ENCODE data around the gene CAMK2A. TPM values are rescaled to one million over a fixed set of nuclear protein-coding genes. Genes with fewer than 3 reads are reported as not detected.
"Not testable (repeated sequence)": the region's sequence is repeated elsewhere in the genome, so short reads cannot be mapped to it uniquely, and the experiment has no call there.

CAMK2A gene
- total RNA-seq, 1 experiment from 2014 or later = not detected

GRCh38 chr5:150248946-150249345, 40.6 kb downstream of the CAMK2A start:
- H3K4me1 Mint-ChIP-seq (ENCODE audit: low read depth, unreplicated experiment) = no peaks in the 10 kb centered on the region
- no peak for DNase-seq
- intact Hi-C loops (cut with micrococcal nuclease; ENCODE audit: unreplicated experiment) = no loop called here
- TF ChIP-seq CTCF (IDR thresholded peaks at IDR 0.05; ENCODE audit: unreplicated experiment) = no peak
- H3K27ac Mint-ChIP-seq (ENCODE audit: unreplicated experiment) = no peak overlapping the region
- no peak overlapping the region for H3K4me3 Mint-ChIP-seq (ENCODE audit: low read depth, unreplicated experiment)
- peaks cover 73% of the 10 kb centered on the region for H3K27me3 Mint-ChIP-seq (ENCODE audit: unreplicated experiment)
- BruUV-seq (replicated peaks) = no TSS peak
- H3K9me3 Mint-ChIP-seq (ENCODE audit: low read depth, unreplicated experiment) = no peaks in the 10 kb centered on the region
- CTCF ChIA-PET = no interaction called here
- H3K36me3 Mint-ChIP-seq (ENCODE audit: insufficient read depth, unreplicated experiment) = no peaks in the 10 kb centered on the region

GRCh38 chr5:150248493-150248892, 41.1 kb downstream of the CAMK2A start:
- H3K27ac Mint-ChIP-seq (ENCODE audit: unreplicated experiment); H3K4me3 Mint-ChIP-seq (ENCODE audit: low read depth, unreplicated experiment); H3K36me3 Mint-ChIP-seq (ENCODE audit: insufficient read depth, unreplicated experiment); intact Hi-C loops (cut with micrococcal nuclease; ENCODE audit: unreplicated experiment); DNase-seq; H3K9me3 Mint-ChIP-seq (ENCODE audit: low read depth, unreplicated experiment); H3K4me1 Mint-ChIP-seq (ENCODE audit: low read depth, unreplicated experiment); BruUV-seq (replicated peaks): not testable (repeated sequence)
- CTCF ChIA-PET = interaction anchor here (0.9 kb wide), 1 partner anchor 34 kb away, joined by 4 read pairs; no protein-coding TSS in a partner anchor
- H3K27me3 Mint-ChIP-seq (ENCODE audit: unreplicated experiment) = peaks cover 73% of the 10 kb centered on the region

- CTCF ChIA-PET = interaction anchor here (0.6 to 1.3 kb wide), 3 partner anchors 10 to 33 kb away, joined by 3 to 4 read pairs (median 3); no protein-coding TSS in a partner anchor
Observed at GRCh38 chr5:150247726-150248125, 41.8 kb downstream of the CAMK2A start.

GRCh38 chr5:150246835-150247234, 42.7 kb downstream of the CAMK2A start:
- Mint-ChIP-seq H3K9me3 (ENCODE audit: low read depth, unreplicated experiment) (no peaks in the 10 kb centered on the region), H3K4me3 (ENCODE audit: low read depth, unreplicated experiment) (no peak overlapping the region), H3K27me3 (ENCODE audit: unreplicated experiment) (peaks cover 73% of the 10 kb centered on the region), H3K4me1 (ENCODE audit: low read depth, unreplicated experiment) (no peaks in the 10 kb centered on the region), H3K36me3 (ENCODE audit: insufficient read depth, unreplicated experiment) (no peaks in the 10 kb centered on the region), H3K27ac (ENCODE audit: unreplicated experiment) (no peak overlapping the region)
- no peak for TF ChIP-seq CTCF (IDR thresholded peaks at IDR 0.05; ENCODE audit: unreplicated experiment)
- no peak for DNase-seq
- CTCF ChIA-PET = interaction anchor here (1.3 kb wide), 1 partner anchor 20 kb away, joined by 3 read pairs; no protein-coding TSS in a partner anchor
- intact Hi-C loops (cut with micrococcal nuclease; ENCODE audit: unreplicated experiment) = no loop called here
- BruUV-seq (replicated peaks) = no TSS peak

More at GRCh38 chr5:150247726-150248125, 41.8 kb downstream of the CAMK2A start:
- Mint-ChIP-seq H3K9me3 (ENCODE audit: low read depth, unreplicated experiment) (no peaks in the 10 kb centered on the region), H3K36me3 (ENCODE audit: insufficient read depth, unreplicated experiment) (no peaks in the 10 kb centered on the region), H3K27me3 (ENCODE audit: unreplicated experiment) (peaks cover 73% of the 10 kb centered on the region), H3K27ac (ENCODE audit: unreplicated experiment) (no peak overlapping the region), H3K4me1 (ENCODE audit: low read depth, unreplicated experiment) (no peaks in the 10 kb centered on the region), H3K4me3 (ENCODE audit: low read depth, unreplicated experiment) (no peak overlapping the region)
- DNase-seq = no peak
- intact Hi-C loops (cut with micrococcal nuclease; ENCODE audit: unreplicated experiment) = no loop called here
- no peak for TF ChIP-seq CTCF (IDR thresholded peaks at IDR 0.05; ENCODE audit: unreplicated experiment)
- BruUV-seq (replicated peaks) = no TSS peak

- no peaks in the 10 kb centered on the region for H3K9me3 Mint-ChIP-seq (ENCODE audit: low read depth, unreplicated experiment)
- BruUV-seq (replicated peaks) = no TSS peak
- intact Hi-C loops (cut with micrococcal nuclease; ENCODE audit: unreplicated experiment) = no loop called here
- H3K27me3 Mint-ChIP-seq (ENCODE audit: unreplicated experiment) = peaks cover 73% of the 10 kb centered on the region
- no peaks in the 10 kb centered on the region for H3K4me1 Mint-ChIP-seq (ENCODE audit: low read depth, unreplicated experiment)
- no peak for DNase-seq
- no peak overlapping the region for H3K27ac Mint-ChIP-seq (ENCODE audit: unreplicated experiment)
- CTCF ChIA-PET = no interaction called here
- no peaks in the 10 kb centered on the region for H3K36me3 Mint-ChIP-seq (ENCODE audit: insufficient read depth, unreplicated experiment)
- H3K4me3 Mint-ChIP-seq (ENCODE audit: low read depth, unreplicated experiment) = no peak overlapping the region
- no peak for TF ChIP-seq CTCF (IDR thresholded peaks at IDR 0.05; ENCODE audit: unreplicated experiment)
Observed at GRCh38 chr5:150246429-150246828, 43.1 kb downstream of the CAMK2A start.
